Nephron (organoid): Measurements from ENCODE around the gene PLIN3.
"Not testable (repeated sequence)": the region's sequence is repeated elsewhere in the genome, so short reads cannot be mapped to it uniquely, and the experiment has no call there.

Source experiments
- H3K27ac Mint-ChIP-seq, 3 experiments: 2 replicates each; pipeline ENCODE4 v1.8.0; 2020; ENCODE audit warnings: mixed read lengths in 3 of 3, mild to moderate bottlenecking in 2 of 3, moderate library complexity in 1 of 3
- H3K27me3 Mint-ChIP-seq: 2 replicates; pipeline ENCODE4 v1.8.0; 2021; ENCODE audit warnings: low read depth, mild to moderate bottlenecking, moderate library complexity, mixed read lengths
- H3K36me3 Mint-ChIP-seq: 2 replicates; pipeline ENCODE4 v1.8.0; 2020; ENCODE audit warnings: low read depth, mixed read lengths
- H3K4me1 Mint-ChIP-seq: 2 replicates; pipeline ENCODE4 v1.8.0; 2020; ENCODE audit warnings: mixed read lengths
- H3K4me3 Mint-ChIP-seq, 3 experiments: 2 replicates each; pipeline ENCODE4 v1.8.0; 2020; ENCODE audit warnings: mild to moderate bottlenecking in 3 of 3, mixed read lengths in 3 of 3, moderate library complexity in 2 of 3
- H3K9me3 Mint-ChIP-seq: 2 replicates; pipeline ENCODE4 v1.8.0; 2020; ENCODE audit warnings: mixed read lengths
- TF ChIP-seq, protein P1 (sequence below), 3 experiments: fragments of 200-600 bp; sonication (generic); IDR thresholded peaks; one replicate each; pipeline ENCODE4 v1.5.0; 2021; ENCODE audit warnings: antibody characterized with exemption in 3 of 3; ENCODE audit not compliant: unreplicated experiment in 3 of 3

PLIN3 gene

DNA sequence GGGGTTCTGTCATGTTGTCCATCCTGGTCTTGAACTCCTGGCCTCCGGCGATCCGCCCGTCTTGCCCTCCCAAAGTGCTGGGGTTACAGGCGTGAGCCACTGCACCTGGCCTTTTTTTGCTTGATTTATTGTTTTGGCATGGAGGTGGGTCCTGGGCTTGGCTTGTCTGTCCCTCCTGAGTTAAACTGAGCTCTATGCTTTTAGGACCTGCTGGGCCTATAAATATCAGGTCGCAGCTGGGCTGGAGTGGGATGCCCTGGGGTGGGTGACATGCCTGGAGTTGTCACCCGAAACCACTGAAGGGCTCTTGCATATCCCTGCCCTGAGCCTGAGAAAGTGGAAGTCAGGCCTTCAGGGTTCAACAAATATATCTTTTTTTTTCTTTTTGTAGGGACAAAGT lies 29.7 kb upstream of the PLIN3 start:
- peaks cover 9% of the 10 kb centered on the region for H3K4me1 Mint-ChIP-seq
- TF ChIP-seq, protein P1, sequence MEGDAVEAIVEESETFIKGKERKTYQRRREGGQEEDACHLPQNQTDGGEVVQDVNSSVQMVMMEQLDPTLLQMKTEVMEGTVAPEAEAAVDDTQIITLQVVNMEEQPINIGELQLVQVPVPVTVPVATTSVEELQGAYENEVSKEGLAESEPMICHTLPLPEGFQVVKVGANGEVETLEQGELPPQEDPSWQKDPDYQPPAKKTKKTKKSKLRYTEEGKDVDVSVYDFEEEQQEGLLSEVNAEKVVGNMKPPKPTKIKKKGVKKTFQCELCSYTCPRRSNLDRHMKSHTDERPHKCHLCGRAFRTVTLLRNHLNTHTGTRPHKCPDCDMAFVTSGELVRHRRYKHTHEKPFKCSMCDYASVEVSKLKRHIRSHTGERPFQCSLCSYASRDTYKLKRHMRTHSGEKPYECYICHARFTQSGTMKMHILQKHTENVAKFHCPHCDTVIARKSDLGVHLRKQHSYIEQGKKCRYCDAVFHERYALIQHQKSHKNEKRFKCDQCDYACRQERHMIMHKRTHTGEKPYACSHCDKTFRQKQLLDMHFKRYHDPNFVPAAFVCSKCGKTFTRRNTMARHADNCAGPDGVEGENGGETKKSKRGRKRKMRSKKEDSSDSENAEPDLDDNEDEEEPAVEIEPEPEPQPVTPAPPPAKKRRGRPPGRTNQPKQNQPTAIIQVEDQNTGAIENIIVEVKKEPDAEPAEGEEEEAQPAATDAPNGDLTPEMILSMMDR (IDR thresholded peaks at IDR 0.05; ENCODE audit: unreplicated experiment in 3 of 3), result no peak
- no peaks in the 10 kb centered on the region for H3K36me3 Mint-ChIP-seq
- peak overlapping the region in 1 of 3 experiments; percentile 45 for H3K4me3 Mint-ChIP-seq
- H3K27me3 Mint-ChIP-seq, result no peaks in the 10 kb centered on the region
- H3K9me3 Mint-ChIP-seq, result no peaks in the 10 kb centered on the region
- no peak overlapping the region for H3K27ac Mint-ChIP-seq

DNA sequence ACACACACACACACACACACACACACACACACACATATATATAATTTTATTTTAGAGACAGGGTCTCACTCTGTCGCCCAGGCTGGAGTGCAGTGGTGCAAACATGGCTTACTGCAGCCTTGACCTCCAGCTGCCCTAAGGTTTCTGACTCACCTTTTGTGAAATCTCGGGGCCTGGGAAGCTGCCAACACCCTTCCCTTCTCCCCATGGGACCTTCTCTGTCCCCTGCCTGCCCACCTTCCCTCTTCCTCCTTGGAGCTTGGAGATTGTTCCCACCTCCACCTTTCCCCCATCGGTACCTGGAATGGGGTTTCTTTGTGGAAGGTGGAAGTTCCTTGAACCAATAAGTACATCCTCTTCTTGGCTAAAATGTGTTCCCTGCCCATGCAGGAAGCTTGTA lies 28.9 kb upstream of the PLIN3 start:
- Mint-ChIP-seq H3K4me1 (peaks cover 9% of the 10 kb centered on the region), H3K4me3 (no peak overlapping the region), H3K9me3 (no peaks in the 10 kb centered on the region), H3K27me3 (no peaks in the 10 kb centered on the region), H3K36me3 (no peaks in the 10 kb centered on the region), H3K27ac (no peak overlapping the region)
- TF ChIP-seq, protein P1 (IDR thresholded peaks at IDR 0.05; ENCODE audit: unreplicated experiment in 3 of 3), result no peak

DNA sequence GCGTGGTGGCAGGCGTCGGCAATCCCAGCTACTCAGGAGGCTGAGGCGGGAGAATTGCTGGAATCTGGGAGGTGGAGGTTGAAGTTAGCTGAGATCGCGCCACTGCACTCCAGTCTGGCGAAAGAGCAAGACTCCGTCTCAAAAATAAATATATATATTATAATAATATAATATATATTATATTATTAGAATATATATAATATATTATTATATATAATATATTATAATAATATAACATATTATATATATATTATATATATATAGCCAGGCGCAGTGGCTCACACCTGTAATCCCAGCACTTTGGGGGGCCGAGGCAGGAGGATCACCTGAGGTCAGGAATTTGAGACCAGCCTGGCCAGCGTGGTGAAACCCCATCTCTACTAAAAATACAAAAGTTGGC lies 25.5 kb upstream of the PLIN3 start:
- H3K9me3 Mint-ChIP-seq, H3K36me3 Mint-ChIP-seq, H3K4me3 Mint-ChIP-seq, H3K27ac Mint-ChIP-seq, H3K27me3 Mint-ChIP-seq: not testable (repeated sequence)
- H3K4me1 Mint-ChIP-seq, result peaks cover 12% of the 10 kb centered on the region

DNA sequence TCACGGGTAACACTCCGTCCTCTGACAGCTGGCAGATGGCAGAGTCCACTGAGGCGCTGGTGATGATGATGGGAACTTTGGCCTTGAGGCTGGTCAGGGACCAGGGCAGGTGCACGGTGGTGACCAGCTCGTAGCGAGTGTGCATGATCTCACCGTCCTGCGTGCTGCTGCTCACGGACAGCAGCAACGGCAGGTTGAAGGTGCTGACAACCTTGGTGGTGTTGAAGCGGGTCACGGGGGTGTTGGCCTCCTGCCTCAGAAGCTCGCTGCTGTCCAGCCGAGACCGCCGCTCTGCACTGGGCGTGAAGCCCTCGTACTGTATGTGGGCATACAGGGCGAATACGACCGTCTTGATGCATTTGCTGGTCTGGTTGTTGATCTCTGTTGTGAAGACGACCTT lies 23.6 kb upstream of the PLIN3 start:
- Mint-ChIP-seq H3K4me1 (peaks cover 3% of the 10 kb centered on the region), H3K27me3 (no peaks in the 10 kb centered on the region)

DNA sequence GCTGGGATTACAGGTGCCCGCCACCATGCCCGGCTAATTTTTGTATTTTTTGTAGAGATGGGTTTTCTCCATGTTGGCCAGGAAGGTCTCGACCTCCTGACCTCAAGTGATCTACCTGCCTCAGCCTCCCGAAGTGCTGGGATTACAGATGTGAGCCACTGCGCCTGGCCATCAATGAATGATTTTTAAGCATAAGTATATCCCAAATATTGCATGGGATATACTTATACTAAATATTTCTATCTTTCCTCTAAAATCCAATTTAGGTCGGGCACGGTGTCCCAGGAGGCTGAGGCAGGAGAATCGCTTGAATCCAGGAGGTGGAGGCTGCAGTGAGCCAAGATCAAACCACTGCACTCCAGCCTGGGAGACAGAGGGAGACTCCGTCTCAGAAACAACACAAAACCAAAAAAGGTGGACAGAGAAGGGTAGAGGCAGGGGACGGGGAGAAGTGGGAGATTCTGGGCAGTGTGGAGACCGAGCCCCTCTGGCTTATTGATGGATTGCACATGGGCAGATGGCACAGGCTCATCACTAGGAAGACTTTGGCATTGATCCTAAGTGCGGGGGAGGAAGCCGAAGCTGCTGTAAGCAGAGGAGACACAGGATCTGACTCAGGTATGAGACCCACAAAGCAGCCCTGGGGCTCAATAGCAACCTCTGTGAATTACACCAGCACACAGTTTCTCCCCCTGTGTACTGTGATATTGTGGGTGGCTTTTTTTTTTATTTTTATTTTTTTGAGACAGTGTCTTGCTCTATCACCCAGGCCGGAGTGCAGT lies 21.8 kb upstream of the PLIN3 start:
- Mint-ChIP-seq H3K27me3 (no peaks in the 10 kb centered on the region), H3K36me3 (no peaks in the 10 kb centered on the region), H3K4me3 (no peak overlapping the region), H3K27ac (no peak overlapping the region), H3K9me3 (no peaks in the 10 kb centered on the region), H3K4me1 (peaks cover 3% of the 10 kb centered on the region)
- TF ChIP-seq, protein P1 (IDR thresholded peaks at IDR 0.05; ENCODE audit: unreplicated experiment in 3 of 3), result no peak

More for the DNA sequence above, 23.6 kb upstream of the PLIN3 start:
- H3K4me3 Mint-ChIP-seq, result no peak overlapping the region
- H3K9me3 Mint-ChIP-seq, result no peaks in the 10 kb centered on the region
- no peak overlapping the region for H3K27ac Mint-ChIP-seq
- TF ChIP-seq, protein P1 (IDR thresholded peaks at IDR 0.05; ENCODE audit: unreplicated experiment in 3 of 3), result no peak
- no peaks in the 10 kb centered on the region for H3K36me3 Mint-ChIP-seq

DNA sequence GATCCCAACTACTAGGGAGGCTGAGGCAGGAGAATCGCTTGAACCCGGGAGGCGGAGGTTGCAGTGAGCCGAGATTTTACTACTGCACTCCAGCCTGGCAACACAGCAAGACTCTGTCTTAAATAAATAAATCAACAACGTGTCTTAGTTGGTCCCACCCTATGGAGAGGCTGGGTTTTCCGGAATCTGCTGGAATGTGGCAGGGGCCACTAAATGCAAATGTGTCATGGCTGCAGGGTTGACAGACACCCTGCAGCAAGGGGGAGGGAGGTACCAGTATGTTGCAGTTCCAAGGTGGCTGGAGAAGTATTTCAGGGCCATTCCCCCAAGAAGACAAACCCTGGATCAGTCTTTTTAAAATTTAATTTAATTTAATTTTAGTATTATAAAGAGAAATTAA lies 20.3 kb upstream of the PLIN3 start:
- not testable (repeated sequence) for H3K27ac Mint-ChIP-seq, H3K4me1 Mint-ChIP-seq, H3K36me3 Mint-ChIP-seq, H3K27me3 Mint-ChIP-seq, H3K4me3 Mint-ChIP-seq, H3K9me3 Mint-ChIP-seq

DNA sequence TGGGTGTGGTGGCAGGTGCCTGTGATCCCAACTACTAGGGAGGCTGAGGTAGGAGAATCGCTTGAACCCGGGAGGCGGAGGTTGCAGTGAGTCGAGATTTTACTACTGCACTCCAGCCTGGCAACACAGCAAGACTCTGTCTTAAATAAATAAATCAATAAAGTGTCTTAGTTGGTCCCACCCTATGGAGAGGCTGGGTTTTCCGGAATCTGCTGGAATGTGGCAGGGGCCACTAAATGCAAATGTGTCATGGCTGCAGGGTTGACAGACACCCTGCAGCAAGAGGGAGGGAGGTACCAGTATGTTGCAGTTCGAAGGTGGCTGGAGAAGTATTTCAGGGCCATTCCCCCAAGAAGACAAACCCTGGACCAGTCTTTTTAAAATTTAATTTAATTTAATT lies 17.5 kb upstream of the PLIN3 start:
- not testable (repeated sequence) for H3K9me3 Mint-ChIP-seq, H3K36me3 Mint-ChIP-seq, H3K4me3 Mint-ChIP-seq, H3K4me1 Mint-ChIP-seq, H3K27me3 Mint-ChIP-seq, H3K27ac Mint-ChIP-seq

DNA sequence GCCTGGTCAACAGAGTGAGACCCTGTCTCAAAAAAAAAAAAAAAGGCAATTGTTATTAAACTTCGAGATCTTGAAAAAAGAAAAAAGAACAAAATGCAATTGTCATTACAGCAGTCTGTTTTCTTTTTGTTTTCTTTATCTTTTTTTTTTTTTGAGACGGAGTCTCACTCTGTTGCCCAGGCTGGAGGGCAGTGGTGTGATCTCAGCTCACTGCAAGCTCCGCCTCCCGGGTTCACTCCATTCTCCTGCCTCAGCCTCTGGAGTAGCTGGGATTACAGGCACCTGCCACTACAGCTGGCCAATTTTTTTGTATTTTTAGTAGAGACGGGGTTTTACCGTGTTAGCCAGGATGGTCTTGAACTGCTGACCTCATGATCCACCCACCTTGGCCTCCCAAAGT lies 15.4 kb upstream of the PLIN3 start:
- not testable (repeated sequence) for H3K36me3 Mint-ChIP-seq, H3K4me3 Mint-ChIP-seq, H3K27ac Mint-ChIP-seq, H3K9me3 Mint-ChIP-seq, H3K27me3 Mint-ChIP-seq, H3K4me1 Mint-ChIP-seq
